A673 (cell line): ENCODE measurements around the gene PGLYRP1.

Source experiments
- EZH2 ChIP-seq: fragments of 200-600 bp; sonication (generic); IDR thresholded peaks from 2 replicates; pipeline ENCODE4 v1.6.1; 2017; ENCODE audit warnings: borderline replicate concordance, low read depth, mild to moderate bottlenecking, mixed read lengths, antibody characterized with exemption, low read length; ENCODE audit not compliant: poor library complexity, severe bottlenecking
- TF ChIP-seq, protein P1 (sequence below): fragments of 300-800, 200-600 bp; sonication (generic); conservative IDR thresholded peaks from 2 replicates; pipeline ENCODE4 v1.5.1; 2017; ENCODE audit warnings: low read depth, mild to moderate bottlenecking, antibody characterized with exemption, low read length, moderate library complexity, mixed read lengths

DNA sequence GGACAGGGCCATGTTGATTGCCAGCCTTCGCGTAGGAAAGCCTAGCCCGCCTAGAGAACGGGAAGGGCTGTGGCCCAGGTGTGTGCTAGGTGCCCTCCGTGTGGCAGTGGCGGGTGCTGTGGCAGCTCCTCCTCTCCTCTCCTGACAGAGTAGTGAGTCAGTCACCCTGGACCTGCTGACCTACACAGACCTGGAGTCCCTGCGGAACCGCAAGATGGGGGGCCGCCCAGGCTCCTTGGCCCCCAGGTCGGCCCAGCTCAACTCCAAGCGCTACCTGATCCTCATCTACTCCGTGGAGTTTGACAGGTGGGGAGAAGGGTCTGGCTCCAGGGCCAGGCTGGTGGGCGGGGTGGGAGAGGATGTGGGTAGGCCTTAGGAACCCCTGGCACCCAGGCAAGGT is 16.4 kb downstream of the PGLYRP1 start:
- TF ChIP-seq, protein P1, sequence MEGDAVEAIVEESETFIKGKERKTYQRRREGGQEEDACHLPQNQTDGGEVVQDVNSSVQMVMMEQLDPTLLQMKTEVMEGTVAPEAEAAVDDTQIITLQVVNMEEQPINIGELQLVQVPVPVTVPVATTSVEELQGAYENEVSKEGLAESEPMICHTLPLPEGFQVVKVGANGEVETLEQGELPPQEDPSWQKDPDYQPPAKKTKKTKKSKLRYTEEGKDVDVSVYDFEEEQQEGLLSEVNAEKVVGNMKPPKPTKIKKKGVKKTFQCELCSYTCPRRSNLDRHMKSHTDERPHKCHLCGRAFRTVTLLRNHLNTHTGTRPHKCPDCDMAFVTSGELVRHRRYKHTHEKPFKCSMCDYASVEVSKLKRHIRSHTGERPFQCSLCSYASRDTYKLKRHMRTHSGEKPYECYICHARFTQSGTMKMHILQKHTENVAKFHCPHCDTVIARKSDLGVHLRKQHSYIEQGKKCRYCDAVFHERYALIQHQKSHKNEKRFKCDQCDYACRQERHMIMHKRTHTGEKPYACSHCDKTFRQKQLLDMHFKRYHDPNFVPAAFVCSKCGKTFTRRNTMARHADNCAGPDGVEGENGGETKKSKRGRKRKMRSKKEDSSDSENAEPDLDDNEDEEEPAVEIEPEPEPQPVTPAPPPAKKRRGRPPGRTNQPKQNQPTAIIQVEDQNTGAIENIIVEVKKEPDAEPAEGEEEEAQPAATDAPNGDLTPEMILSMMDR: no peak
- no peak for TF ChIP-seq EZH2
